ENCODE measurements around the gene SAMD11.
A peak's percentile ranks its signal among the peaks of the same experiment; 100 is the strongest.

SAMD11 gene

GRCh38 chr1:933603-933940 lies 9.8 kb downstream of the SAMD11 start:
- DNase-seq, result no peak

DNA sequence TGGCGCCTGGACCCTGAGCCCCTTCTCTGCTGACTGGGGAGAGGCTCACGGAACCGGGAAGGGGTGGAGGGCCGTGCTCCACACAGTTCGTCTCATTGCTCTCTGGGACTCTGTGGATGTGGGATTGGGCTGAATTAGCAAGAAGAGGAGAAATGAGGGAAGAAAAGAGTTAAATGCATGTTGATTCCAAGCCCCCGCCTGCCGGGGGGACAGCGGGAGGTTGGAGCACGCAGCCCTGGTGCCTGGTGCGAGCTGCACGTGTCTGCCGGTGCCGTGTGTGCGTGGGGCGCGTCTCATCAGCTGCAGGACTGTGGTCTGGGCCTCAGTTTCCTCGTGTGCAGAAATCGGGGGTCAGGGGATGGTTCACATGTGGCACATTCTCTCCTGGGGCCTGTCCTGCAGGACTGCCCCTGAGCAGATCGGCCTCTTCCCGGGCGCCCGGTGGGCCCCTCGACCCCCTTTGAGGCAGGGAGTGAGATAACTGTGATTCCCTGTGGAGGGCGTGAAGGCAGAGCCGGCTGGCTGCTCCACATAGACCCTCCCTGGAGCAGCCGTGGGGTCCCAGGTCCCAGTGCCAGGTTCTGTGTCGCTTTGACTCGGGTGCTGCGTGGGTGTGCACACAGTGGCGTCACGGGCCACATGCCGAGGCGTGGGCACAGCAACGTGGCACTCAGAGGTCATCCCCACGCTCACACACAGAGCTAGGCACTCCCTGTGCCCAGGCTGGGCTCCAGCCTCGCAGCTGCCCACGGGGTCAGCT lies 11.4 kb downstream of the SAMD11 start:
- DNase-seq, result no peak

- DNase-seq, result peak; percentile 75
Observed at GRCh38 chr1:935751-936231, 12.1 kb downstream of the SAMD11 start.

- no peak for DNase-seq
Observed at GRCh38 chr1:936348-937264, 12.9 kb downstream of the SAMD11 start.

DNA sequence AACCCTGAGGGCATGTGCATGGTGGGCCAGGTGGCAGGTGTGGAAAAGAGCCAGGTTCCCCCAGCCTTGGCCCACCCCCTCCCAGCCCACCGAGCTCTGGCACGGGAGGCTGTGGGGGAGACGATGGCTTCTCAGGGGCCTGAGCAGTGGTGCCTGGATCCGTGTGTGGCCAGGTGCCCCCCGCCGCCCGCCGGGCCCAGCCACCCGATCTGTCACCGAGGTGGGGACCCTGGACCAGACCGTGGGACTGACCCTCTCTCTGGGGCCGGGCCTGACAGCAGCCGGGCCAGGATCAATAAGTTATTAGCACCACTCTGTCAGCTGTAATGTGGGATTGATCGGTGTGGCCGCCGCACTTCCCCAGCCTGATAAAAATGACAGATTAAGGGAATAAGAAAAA lies 13.8 kb downstream of the SAMD11 start:
- DNase-seq, result no peak

- DNase-seq, result no peak
Observed at GRCh38 chr1:938088-938683, 14.5 kb downstream of the SAMD11 start.

DNA sequence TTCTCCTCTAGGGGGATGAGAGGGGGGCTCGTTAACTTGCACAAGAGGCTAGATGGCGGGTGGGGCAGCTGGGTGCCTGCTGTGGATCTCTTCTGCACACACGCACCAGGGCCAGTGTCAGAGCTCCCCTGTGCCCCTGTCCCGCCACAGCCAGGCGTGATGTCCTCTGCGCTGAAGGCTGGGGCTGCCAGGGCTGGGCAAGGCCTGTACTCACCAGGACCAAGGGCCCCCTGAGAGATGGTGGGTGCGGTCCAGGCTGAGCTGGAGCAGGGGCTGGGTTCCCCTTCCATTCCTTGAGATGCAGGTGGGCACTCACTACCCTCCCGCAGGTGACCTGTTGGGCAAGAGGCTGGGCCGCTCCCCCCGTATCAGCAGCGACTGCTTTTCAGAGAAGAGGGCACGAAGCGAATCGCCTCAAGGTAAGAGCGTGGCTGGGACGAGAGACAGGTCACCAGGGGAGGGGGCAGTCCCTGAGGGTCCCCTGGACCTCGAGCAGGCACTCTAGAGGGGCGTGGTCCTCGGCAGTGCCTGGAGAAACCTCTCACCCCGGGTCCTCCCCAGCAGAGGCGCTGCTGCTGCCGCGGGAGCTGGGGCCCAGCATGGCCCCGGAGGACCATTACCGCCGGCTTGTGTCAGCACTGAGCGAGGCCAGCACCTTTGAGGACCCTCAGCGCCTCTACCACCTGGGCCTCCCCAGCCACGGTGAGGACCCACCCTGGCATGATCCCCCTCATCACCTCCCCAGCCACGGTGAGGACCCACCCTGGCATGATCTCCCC lies 15.2 kb downstream of the SAMD11 start:
- no peak for DNase-seq

DNA sequence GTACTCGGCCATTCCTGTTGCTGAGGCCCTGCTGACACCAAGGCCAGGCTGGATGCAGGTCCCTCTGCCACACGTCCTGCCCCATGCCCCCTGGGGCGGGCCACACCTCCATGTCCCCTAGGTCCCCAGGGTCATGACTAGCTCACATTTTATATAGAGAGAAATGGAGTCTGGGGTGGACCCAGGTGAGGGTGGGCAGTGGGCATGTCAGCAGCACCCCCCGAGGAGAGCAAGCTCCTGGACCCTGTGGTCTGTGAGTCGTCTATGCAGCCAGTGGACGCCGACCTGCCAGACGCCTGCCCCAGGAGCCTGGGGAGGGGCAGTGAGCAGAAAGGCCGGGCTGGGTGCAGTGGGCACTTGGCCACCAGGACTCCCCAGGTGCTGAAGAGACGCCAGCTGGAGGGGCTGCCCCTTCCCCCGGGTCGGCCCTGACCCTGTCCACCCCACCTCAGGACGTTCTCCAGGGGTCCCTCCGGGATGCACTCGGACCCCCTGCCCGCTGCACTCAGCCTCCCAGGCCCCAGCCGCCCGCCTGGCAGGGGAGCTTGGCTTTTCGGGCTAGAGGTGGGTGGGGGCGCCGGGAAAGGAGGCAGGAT lies 15.9 kb downstream of the SAMD11 start:
- no peak for DNase-seq

- DNase-seq, result peak; percentile 47
Observed at GRCh38 chr1:940107-941014, 16.6 kb downstream of the SAMD11 start.

DNA sequence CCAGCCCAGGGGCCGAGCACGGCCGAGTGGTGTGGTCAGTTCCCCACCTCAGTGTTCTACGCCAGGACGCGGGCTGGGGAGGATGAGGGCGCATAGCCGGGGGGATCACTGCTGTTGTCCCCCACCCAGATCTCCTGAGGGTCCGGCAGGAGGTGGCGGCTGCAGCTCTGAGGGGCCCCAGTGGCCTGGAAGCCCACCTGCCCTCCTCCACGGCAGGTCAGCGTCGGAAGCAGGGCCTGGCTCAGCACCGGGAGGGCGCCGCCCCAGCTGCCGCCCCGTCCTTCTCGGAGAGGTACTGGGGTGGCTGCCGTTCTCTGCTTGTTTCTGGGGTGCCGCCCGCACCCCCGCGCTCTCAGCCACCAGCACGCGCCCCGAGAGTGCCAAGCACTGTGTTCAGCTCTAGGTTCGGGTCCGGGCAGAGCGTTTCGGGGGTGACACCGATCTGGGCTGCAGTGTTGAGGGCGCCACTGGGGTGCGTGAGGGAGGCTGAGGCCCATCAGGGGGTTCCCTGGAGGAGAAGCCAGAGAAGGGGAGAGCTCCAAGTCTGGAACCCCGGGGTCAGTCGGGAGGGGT lies 17.4 kb downstream of the SAMD11 start:
- DNase-seq, result no peak

DNA sequence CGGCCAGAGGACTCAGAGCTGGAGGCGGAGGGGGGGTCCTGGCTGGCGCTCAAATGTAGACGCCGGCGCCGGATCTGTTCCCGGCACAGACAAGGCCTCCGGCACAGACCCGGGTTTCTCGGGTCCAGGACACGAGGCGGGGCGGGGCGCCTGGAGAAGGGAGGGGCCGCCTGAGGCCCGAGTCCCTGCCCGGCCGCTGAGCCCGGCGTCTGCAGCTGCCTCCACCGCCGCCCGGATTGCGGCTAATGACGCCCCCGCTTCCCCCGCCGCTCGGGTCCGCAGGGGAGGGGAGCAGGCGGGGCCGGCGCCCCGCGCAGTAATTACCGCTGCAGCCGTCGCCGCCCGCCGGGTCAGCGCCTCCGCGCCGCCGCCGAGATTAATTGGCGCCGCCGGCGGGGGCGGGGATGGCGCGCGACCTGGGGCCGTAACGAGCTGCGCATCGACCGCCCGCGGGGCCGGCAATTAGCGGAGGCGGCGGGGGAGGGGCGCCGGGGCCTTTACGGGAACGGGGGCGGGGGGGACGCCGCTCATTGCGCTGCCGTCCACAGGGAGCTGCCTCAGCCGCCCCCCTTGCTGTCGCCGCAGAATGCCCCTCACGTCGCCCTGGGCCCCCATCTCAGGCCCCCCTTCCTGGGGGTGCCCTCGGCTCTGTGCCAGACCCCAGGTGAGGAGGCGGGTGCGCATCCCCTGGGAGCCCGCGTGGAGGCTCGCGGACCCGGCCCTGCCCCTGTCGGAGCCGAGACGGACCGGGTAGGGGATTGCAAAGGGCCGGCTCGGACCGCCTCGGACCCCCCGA lies 18.1 kb downstream of the SAMD11 start:
- peak; percentile 45 for DNase-seq

DNA sequence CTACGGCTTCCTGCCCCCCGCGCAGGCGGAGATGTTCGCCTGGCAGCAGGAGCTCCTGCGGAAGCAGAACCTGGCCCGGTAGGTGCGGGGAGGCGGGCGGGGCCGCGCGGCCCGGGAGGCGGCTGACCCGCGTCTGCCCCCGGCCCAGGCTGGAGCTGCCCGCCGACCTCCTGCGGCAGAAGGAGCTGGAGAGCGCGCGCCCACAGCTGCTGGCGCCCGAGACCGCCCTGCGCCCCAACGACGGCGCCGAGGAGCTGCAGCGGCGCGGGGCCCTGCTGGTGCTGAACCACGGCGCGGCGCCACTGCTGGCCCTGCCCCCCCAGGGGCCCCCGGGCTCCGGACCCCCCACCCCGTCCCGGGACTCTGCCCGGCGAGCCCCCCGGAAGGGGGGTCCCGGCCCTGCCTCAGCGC lies 18.7 kb downstream of the SAMD11 start:
- DNase-seq, result no peak

DNA sequence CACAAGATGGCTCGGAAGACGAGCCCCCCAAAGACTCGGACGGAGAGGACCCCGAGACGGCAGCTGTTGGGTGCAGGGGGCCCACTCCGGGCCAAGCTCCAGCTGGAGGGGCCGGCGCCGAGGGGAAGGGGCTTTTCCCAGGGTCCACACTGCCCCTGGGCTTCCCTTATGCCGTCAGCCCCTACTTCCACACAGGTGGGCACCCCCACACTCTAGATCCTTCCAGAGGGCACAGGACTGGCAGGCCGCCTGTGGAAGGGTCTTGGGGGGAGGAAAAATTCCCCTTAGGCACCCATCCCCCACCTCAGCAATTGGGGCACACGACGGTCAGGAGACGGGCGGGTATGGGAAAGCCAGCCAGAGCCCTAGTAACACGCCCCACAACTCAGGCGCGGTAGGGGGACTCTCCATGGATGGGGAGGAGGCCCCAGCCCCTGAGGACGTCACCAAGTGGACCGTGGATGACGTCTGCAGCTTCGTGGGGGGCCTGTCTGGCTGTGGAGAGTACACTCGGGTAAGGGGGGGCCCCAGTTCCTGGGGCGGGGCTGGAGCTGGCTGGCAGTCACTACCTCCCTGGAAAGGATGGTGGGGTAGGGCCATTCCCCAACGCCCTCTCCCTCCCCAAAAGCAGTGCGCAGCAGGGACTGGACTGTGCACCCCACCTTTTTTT lies 19.3 kb downstream of the SAMD11 start:
- DNase-seq, result no peak

GRCh38 chr1:943545-944340 lies 20.0 kb downstream of the SAMD11 start:
- no peak for DNase-seq

- no peak for DNase-seq
Observed at GRCh38 chr1:944341-945325, 20.9 kb downstream of the SAMD11 start.

GRCh38 chr1:945688-946556 lies 22.2 kb downstream of the SAMD11 start:
- DNase-seq, result no peak

Measured in NCI-H1436 (cell line).